ENCODE results near the gene CDYL2.

Gene CDYL2

GRCh38 chr16:80705596-80705995 is 98.8 kb downstream of the CDYL2 start:
- no peak for DNase-seq (ENCODE audit: low spot score)

GRCh38 chr16:80704751-80705505 is 99.5 kb downstream of the CDYL2 start:
- DNase-seq (ENCODE audit: low spot score) = no peak

GRCh38 chr16:80703131-80704071 is 101.0 kb downstream of the CDYL2 start:
- no peak for DNase-seq (ENCODE audit: low spot score)

GRCh38 chr16:80702696-80703095 is 101.7 kb downstream of the CDYL2 start:
- DNase-seq (ENCODE audit: low spot score) = no peak

GRCh38 chr16:80700558-80700957 is 103.8 kb downstream of the CDYL2 start:
- no peak for DNase-seq (ENCODE audit: low spot score)

GRCh38 chr16:80695020-80695419 is 109.4 kb downstream of the CDYL2 start:
- DNase-seq (ENCODE audit: low spot score) = no peak

- no peak for DNase-seq (ENCODE audit: low spot score)
These were observed 110.8 kb downstream of the CDYL2 start for GRCh38 chr16:80693553-80693952.

GRCh38 chr16:80692270-80692669 is 112.1 kb downstream of the CDYL2 start:
- no peak for DNase-seq (ENCODE audit: low spot score)

- DNase-seq (ENCODE audit: low spot score) = no peak
These were observed 113.2 kb downstream of the CDYL2 start for GRCh38 chr16:80691111-80691741.

GRCh38 chr16:80689487-80689886 is 114.9 kb downstream of the CDYL2 start:
- no peak for DNase-seq (ENCODE audit: low spot score)

GRCh38 chr16:80687606-80688005 is 116.8 kb downstream of the CDYL2 start:
- DNase-seq (ENCODE audit: low spot score) = no peak

- DNase-seq (ENCODE audit: low spot score) = no peak
These were observed 119.5 kb downstream of the CDYL2 start for GRCh38 chr16:80684906-80685305.

- no peak for DNase-seq (ENCODE audit: low spot score)
These were observed 120.1 kb downstream of the CDYL2 start for GRCh38 chr16:80684136-80684765.

- no peak for DNase-seq (ENCODE audit: low spot score)
These were observed 120.8 kb downstream of the CDYL2 start for GRCh38 chr16:80683646-80684045.

GRCh38 chr16:80682421-80683070 is 121.9 kb downstream of the CDYL2 start:
- no peak for DNase-seq (ENCODE audit: low spot score)

GRCh38 chr16:80681436-80681835 is 123.0 kb downstream of the CDYL2 start:
- no peak for DNase-seq (ENCODE audit: low spot score)

- no peak for DNase-seq (ENCODE audit: low spot score)
These were observed 123.6 kb downstream of the CDYL2 start for GRCh38 chr16:80680839-80681238.

- no peak for DNase-seq (ENCODE audit: low spot score)
These were observed 124.4 kb downstream of the CDYL2 start for GRCh38 chr16:80680046-80680445.

- DNase-seq (ENCODE audit: low spot score) = no peak
These were observed 129.5 kb downstream of the CDYL2 start for GRCh38 chr16:80674884-80675283.

GRCh38 chr16:80672379-80672778 is 132.0 kb downstream of the CDYL2 start:
- DNase-seq (ENCODE audit: low spot score) = no peak

- no peak for DNase-seq (ENCODE audit: low spot score)
These were observed 133.0 kb downstream of the CDYL2 start for GRCh38 chr16:80671281-80671849.

Measured in SK-N-DZ (cell line).